ENCODE results near the gene PDE3B. TPM values are rescaled to one million over a fixed set of nuclear protein-coding genes. Genes with fewer than 3 reads are reported as not detected.

PDE3B gene
- total RNA-seq, 1 donor from 2014 or later, result 5.6 TPM

DNA sequence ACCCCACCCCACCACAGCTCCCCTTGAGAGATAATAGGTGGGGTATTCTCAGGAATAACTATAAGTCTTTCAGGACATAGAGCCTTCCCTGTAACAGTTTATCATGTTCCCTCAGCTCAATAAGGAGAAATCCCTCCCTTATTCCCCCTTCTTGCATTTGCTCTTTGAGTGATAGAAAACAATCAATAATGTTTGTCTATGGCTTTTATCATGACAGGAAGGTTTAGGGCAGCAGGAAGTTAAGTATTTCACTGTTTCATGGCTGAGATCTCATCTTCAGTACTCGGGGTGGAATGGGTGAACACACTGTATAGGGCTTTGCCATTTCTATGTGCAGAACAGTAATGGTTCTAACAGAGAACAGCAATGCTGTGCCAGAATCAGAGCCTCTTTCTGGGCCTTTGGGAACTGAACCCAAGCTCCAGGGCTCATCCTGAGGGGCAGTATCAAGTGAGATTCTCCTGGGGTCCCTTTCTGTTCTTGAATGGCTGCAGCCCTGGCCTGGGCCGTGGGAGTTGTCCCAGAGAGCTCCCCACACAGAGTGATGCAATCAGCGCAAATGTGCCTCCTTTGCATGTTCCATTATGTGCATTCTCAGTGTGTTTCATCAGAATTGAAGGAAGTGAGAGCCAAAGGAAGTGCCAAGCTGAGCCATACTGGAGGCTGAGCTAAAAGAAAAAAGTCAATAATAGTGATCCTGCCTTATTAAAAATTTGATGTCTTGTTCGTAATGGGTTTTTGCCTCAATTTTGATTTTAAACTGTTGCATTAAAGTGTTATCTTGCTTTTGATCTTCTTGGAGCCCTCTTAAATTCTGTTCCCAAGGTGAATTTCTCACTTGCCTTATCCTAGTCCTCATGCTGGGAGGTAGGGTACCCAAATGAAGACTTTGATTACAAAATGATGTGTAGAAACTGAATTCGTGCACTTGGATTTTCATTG is 251.3 kb downstream of the PDE3B start:
- intact Hi-C loops (cut with micrococcal nuclease), result no loop called here
- DNase-seq (peak; percentile 47), ATAC-seq (no peak)

DNA sequence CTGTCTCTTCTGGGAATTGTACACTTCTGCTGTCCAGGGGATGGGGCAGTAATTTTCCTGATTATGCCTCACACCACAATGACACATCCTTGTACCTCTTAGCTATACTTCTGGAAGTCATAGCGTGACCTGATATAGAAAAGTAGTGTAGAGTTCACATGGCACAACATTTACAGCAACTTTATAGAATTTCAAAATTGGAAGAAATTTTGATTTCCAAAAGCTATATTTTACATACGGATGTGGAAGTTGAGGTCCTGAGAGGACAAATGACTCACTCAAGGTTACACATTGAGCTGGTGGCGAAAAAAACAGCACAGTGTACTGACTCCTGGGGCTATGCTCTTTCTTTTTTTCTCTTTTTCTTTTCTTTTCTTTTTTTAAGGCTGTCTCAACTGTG is 254.8 kb downstream of the PDE3B start:
- intact Hi-C loops (cut with micrococcal nuclease), result no loop called here
- DNase-seq (no peak), ATAC-seq (no peak)

DNA sequence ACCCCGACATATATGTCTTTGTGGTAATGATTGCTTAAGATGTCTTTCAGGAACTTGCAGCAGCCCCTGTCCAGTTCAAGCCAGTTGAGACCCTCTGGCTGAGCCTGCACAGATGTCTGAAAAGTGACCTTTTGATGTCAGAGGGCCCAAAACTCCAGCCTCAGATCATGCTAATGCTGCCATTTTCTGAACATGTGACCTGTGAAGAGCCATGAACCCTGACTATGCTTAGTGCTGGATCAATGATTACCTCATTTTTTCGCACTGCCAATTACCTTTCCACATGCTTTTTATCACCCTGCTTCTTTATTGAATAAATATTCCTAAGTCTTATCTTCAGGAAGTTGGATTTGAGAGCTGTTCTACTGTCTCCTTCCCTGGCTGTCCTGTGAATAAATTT is 255.3 kb downstream of the PDE3B start:
- intact Hi-C loops (cut with micrococcal nuclease), result no loop called here
- DNase-seq (no peak), ATAC-seq (no peak)

DNA sequence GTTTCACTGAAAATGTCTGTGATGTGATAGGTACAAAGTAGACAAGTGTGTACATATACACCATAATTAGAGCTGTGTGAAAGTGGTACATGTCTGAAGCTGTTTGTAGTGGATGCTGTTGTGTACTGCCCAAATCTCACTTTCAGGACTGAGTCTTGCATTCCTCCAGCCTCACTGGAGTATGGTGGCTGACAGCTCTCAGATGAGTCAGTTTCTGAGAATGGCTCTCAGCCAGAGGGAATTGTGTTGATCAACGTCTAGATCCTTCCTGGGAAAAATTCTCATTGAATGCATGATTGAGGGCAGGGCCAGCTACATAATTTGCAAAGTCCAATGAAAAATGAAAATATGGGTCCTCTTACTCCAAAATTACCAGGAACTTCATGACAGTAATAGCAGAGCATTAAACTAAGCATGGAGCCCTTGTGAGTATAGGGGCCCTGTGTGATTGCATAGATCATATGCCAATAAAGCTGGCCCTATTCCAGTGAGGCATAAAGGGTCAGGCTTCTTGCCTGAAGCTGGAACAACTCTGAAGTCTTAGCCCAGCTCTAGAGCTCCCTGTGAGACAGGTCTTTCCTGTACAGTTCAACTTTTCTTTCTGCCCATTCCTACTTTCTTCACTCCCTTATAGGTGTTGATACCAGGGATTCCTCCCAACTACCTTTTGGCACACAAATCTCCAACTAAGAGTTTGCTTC is 259.2 kb downstream of the PDE3B start:
- ATAC-seq (no peak), DNase-seq (no peak)
- intact Hi-C loops (cut with micrococcal nuclease), result loop anchor here (10.0 kb wide), 1 partner anchor 172 kb away; the partner anchor contains the start of gene CALCB

DNA sequence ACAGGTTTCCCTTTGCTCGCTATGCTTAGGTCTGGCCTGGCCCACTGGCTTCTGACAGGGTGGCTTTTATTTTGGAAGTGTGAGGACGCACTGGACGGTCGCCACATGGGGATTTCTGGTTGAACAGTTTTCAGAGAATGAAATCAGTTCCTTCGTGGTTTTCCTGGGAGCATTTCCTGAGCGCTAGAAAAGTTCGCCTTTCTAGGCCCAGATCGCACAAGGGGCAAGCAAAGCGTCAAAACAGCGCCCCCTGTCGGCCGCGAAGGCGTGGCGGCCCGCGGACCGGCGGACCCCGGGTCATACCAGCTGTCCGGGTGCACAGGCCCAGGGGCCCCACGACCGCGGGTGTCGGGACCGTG is 261.1 kb downstream of the PDE3B start:
- intact Hi-C loops (cut with micrococcal nuclease), result loop anchor here (5.0 to 10.0 kb wide), 2 partner anchors 170 to 362 kb away; partner anchors contain the start of gene CALCB
- peak; percentile 92 for DNase-seq
- peak; percentile 90 for ATAC-seq

DNA sequence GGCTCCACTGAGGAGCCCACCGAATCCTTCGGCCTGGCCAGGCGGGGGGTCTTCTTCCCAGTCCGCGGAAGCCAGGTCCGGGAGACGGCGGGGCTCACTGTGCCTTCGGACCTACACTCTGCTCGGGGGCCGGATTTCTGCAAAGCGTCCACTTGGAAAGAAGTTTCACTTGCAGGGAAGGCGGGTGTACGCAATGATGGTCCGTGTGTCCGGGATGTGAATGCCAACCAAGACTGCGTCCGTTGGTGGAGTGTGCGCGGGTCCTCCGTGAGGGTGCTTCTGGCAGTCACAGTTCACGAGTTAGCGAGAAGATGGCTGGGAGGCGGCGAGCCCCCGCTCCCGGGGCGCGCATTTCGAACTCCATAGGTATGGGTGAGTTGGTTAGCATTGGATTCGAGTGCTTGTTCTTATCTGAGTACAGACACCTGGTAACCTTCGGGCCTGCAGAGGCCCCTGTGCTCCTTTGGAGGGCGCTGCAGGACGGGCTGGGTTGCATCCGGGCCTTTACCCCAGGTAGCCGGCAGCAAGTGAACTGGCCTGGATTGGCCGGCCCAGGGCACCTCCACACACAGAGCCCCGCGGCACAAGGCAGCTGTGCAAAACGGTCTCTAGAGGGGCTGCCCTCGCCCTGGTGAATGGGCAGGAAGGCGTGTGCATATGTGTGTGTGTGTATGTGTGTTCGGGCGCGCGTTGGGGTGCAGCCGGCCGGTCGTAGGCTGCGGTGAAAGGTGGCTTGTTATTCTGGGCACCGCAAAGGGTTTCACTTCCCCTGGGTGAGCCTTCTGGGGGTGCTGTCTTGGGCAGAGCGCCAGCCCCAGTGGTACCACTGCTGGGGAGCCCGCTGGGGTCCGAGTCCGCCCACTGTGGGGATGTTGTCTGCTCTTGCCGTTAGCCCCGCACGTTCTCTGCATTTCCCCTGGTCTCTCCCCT is 261.8 kb downstream of the PDE3B start:
- intact Hi-C loops (cut with micrococcal nuclease), result loop anchor here (5.0 to 10.0 kb wide), 2 partner anchors 169 to 363 kb away; partner anchors contain the start of gene CALCB
- DNase-seq (peak; percentile 51), ATAC-seq (peak; percentile 66)

DNA sequence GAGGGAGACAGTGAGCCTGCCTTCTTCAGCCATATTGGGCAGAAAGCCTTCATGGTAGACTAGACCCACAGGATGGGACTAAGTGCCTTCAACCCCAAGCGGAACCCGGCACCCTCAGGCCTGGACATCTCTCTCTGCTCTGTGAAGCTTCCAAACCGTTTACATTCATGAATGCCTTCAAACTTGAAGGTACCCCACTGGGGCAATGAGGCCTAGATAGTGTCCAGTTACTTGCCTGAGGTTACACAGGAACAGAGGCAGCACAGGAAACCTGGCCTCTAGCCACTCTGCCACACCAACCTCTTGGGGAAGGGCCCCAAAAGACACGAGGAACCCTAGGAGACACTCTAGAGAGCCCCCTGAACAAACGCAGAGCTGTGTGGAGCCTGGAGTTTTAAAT is 263.0 kb downstream of the PDE3B start:
- DNase-seq (no peak), ATAC-seq (no peak)
- intact Hi-C loops (cut with micrococcal nuclease), result loop anchor here (5.0 to 10.0 kb wide), 2 partner anchors 168 to 364 kb away; partner anchors contain the start of gene CALCB

DNA sequence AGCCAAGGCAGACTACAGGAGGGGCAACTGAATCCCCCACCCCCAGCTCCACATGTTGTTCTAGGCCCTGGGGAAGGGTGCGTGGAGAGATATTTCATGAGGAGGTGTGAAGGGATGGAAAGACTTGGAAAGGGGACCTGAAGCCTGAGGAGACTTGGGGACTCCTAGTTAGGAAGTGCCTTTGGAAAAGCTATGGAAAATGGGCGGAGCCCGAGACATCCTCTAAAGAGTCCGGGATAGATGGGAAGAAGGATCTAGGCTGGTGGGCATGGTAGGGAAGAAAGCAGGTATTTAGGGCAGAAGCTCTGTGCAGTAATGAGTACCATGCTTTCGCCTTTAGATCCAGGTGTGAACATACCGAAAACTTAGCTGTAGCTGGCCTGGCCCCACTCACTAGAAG is 263.4 kb downstream of the PDE3B start:
- DNase-seq (no peak), ATAC-seq (no peak)
- intact Hi-C loops (cut with micrococcal nuclease), result loop anchor here (5.0 to 10.0 kb wide), 2 partner anchors 168 to 365 kb away; partner anchors contain the start of gene CALCB

DNA sequence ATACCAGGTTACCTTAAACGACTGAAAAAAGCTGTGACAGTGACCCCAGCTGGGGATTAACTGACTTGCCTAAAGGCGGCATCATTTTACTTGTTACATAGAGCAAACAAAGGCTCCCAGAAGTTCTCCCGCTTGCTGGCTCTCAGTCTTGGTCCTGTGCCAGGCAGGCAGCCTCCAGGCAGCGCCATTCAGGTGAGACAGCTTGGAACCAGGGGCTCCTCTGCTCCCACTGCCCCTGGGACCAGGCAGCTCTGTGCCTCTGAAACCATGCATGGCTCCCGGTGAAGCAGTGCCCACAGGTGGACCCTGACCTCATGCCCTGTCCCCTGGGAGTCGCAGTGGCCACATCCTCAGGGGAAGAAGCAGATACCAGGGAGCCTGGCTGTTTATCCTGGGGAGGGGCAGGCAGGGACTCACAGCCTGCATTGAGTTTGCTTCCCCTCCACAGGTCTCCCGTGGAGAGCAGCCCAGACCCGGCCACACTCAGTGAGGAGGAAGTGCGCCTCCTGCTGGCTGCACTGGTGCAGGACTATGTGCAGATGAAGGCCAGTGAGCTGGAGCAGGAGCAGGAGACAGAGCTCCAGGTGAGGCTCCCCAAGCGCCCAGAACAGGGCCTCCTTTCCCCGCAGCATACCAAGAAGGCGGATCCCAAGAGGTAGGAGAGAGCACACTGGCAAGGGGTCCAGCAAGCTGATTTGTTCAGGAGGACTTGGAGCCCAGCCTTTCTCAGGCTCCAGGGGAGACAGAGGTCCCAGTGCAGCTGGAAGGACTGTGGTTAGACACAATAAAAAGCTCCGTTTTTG is 264.0 kb downstream of the PDE3B start:
- intact Hi-C loops (cut with micrococcal nuclease), result loop anchor here (5.0 to 10.0 kb wide), 2 partner anchors 167 to 365 kb away; partner anchors contain the start of gene CALCB
- DNase-seq, result peak; percentile 90

DNA sequence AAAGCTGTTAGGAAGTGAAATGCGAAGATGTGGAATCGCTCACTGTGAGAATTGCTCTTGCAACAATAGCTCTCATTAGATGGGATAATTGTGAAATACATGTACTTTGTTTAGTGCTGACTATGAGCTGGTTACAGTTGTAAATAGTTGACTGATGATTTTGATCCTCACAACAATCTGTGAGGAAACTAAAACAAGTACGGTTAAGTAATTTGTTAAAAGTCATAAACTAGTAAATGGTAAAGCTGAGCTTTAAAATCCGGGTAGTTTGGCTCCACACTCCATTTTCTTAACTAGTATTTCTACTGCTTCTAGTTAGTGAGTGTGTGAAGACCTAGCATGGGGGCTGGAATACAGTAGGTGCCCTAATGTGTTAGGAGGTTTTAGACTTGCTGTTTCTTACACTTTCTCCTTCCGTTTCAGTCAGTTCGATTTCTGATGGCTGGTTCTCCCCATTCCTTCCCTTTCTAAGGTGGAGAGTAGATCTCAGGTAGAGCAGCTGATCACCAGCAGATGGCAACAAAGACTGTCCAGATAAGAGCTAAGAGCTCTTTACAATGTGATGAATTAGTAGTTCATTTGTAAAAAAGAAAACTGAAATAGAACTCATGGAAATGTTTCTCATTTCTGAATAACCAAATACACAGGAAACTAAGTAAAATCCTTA is 264.7 kb downstream of the PDE3B start:
- ATAC-seq (peak; percentile 50), DNase-seq (no peak)
- intact Hi-C loops (cut with micrococcal nuclease), result loop anchor here (5.0 to 10.0 kb wide), 2 partner anchors 166 to 366 kb away; partner anchors contain the start of gene CALCB

More for the DNA sequence above, 264.0 kb downstream of the PDE3B start:
- ATAC-seq, result peak; percentile 71

DNA sequence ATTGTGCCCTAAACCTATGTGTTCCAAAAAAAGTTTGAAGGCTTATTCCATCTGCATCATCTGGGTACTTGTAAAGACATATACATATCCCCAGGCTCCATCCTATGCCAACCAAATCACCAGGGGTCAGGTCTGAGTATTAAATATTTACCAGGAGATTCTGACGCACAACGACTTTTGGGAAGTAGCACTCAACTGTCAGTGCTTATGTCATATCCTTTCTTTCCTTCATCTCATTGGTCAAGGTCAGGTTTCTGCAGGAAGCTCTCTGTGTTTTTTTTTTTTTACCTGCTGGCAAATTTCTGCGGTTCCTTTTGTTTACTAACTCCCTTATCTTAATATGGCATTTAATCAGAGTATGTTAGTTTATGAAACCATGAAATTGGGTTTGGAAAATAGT is 270.9 kb downstream of the PDE3B start:
- no peak for DNase-seq
- no peak for ATAC-seq
- intact Hi-C loops (cut with micrococcal nuclease), result no loop called here

DNA sequence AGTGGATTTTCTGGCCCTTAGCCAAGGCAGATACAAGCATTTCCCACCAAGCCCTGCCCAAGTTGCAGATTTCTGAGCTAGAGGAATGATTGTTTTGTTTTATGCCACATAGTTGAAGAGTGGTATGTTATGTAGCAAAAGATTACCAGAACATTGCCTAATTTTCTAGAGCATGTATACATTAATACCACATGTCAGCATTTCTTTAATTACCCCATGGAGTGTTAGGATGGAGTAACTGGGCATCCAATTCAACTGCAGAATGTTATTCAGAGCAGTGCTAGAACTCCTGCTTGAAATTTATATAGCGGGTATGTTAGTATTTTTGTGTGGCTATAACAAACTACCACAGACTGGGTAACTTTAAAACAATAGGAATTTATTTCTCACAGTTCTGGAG is 272.8 kb downstream of the PDE3B start:
- no peak for DNase-seq
- ATAC-seq, result no peak
- intact Hi-C loops (cut with micrococcal nuclease), result no loop called here

Other genes starting within 250 kb of the PDE3B start
- 43.6 TPM for gene COPB1, start 144.0 kb upstream of the PDE3B start, total RNA-seq
- gene PSMA1, start 123.4 kb upstream of the PDE3B start, total RNA-seq, result 115 TPM
- 6.2 TPM for gene CYP2R1, start 248.4 kb downstream of the PDE3B start, total RNA-seq

All from left ventricle myocardium superior (tissue), 1 donor.